ENCODE measurements around the gene ZNF454.

DNA sequence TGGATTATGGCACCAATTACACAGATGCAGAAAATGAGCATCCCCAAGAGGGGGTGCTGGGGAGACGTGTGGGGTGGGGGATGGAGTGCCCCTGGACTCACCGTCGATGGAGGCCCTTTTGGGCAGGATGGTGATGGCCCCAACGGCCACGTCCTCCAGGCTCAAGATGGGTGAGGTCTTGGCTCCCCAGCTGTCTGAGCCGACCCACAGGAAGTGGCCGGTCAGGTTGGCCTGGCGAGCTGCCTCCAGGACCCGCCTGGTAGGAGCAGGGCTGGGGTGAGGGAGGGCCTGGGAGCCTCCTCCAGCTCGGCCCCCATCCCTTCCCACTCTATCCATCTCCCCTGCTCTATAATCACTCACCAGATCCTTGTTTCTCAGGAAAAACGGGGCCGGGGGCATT lies 49.5 kb downstream of the ZNF454 start:
- TF ChIP-seq CTBP1 (IDR thresholded peaks at IDR 0.05; ENCODE audit: borderline replicate concordance) (no peak), FOXM1 (IDR thresholded peaks at IDR 0.05; ENCODE audit: borderline replicate concordance) (no peak), ELF4 (IDR thresholded peaks at IDR 0.05) (no peak), SUZ12 (IDR thresholded peaks at IDR 0.05) (no peak), BHLHE40 (IDR thresholded peaks at IDR 0.05; ENCODE audit: borderline replicate concordance) (no peak), ARNT (IDR thresholded peaks at IDR 0.05) (no peak), L3MBTL2 (conservative IDR thresholded peaks at IDR 0.05) (no peak)
